Vagina (tissue), 2 donors: ENCODE results near the gene DNAH1. TPM values are rescaled to one million over a fixed set of nuclear protein-coding genes. Genes with fewer than 3 reads are reported as not detected.

ENCODE experiments used
- DNase-seq, 2 donors: peaks; one replicate each; pipeline ENCODE4 v3.0.0-alpha.2; 2017; ENCODE audit errors: extremely low spot score in 2 of 2
- H3K27ac ChIP-seq: fragments of 200-600 bp; sonication (generic); one replicate; pipeline ENCODE4 v1.5.1; 2019
- H3K27me3 ChIP-seq: fragments of 200-600 bp; sonication (generic); one replicate; pipeline ENCODE4 v1.5.1; 2019
- H3K36me3 ChIP-seq, 2 donors: fragments of 200-600 bp; sonication (generic); one replicate each; pipeline ENCODE4 v1.5.1; 2017 to 2019
- H3K4me1 ChIP-seq: fragments of 200-600 bp; sonication (generic); one replicate; pipeline ENCODE4 v1.5.1; 2019
- H3K4me3 ChIP-seq, 2 donors: fragments of 200-600 bp; sonication (generic); 1 replicate in 1 of 2; 2 replicates in 1 of 2; pipeline ENCODE4 v1.5.1; 2016 to 2019
- H3K9me3 ChIP-seq: fragments of 200-600 bp; sonication (generic); one replicate; pipeline ENCODE4 v1.5.1; 2019
- CTCF ChIP-seq, 3 experiments: fragments of 450-650 bp in 2 of 3; fragments of 200-600 bp in 1 of 3; sonication (generic) in 1 of 3; IDR thresholded peaks; one replicate each; pipeline ENCODE4 v1.5.1; 2017 to 2019; ENCODE audit warnings: antibody characterized with exemption in 3 of 3, mild to moderate bottlenecking in 2 of 3, moderate library complexity in 2 of 3
- POLR2A ChIP-seq, 2 donors: fragments of 450-650 bp; IDR thresholded peaks; one replicate each; pipeline ENCODE4 v1.6.1; 2017; ENCODE audit warnings: antibody characterized with exemption in 2 of 2, mild to moderate bottlenecking in 2 of 2, moderate library complexity in 2 of 2
- POLR2AphosphoS5 ChIP-seq, 2 donors: sonication (generic); formaldehyde crosslinking; IDR thresholded peaks; one replicate each; pipeline ENCODE4 v1.9.0; 2017; ENCODE audit warnings: antibody characterized with exemption in 2 of 2, mild to moderate bottlenecking in 2 of 2, low read depth in 1 of 2; ENCODE audit not compliant: insufficient read depth in 1 of 2
- intact Hi-C: fragments of 100-400 bp; cut with DNase I; formaldehyde crosslinking; loops from one replicate; pipeline ENCODE4 v1.15.1; 2023
- total RNA-seq: library from RNA; depleted of rRNA; stranded (reverse); fragments of >200 nt; gene quantifications from one replicate; pipeline ENCODE4 v1.2.3, GENCODE V29; 2016

The DNAH1 gene
- total RNA-seq, 1 donor from 2014 or later: 12.3 TPM

GRCh38 chr3:52299247-52299878 is 16.8 kb upstream of the DNAH1 start:
- Histone ChIP-seq H3K4me1 (no peaks in the 10 kb centered on the region), H3K36me3 (no peaks in the 10 kb centered on the region), H3K27me3 (no peaks in the 10 kb centered on the region), H3K9me3 (no peaks in the 10 kb centered on the region), H3K27ac (no peak overlapping the region), H3K4me3 (no peak overlapping the region)
- no peak for DNase-seq
- intact Hi-C loops: no loop called here
- TF ChIP-seq POLR2A (IDR thresholded peaks at IDR 0.05): no peak

- Histone ChIP-seq H3K36me3 (no peaks in the 10 kb centered on the region), H3K4me3 (no peak overlapping the region), H3K4me1 (no peaks in the 10 kb centered on the region), H3K27ac (no peak overlapping the region), H3K9me3 (no peaks in the 10 kb centered on the region), H3K27me3 (no peaks in the 10 kb centered on the region)
- no peak for TF ChIP-seq POLR2AphosphoS5 (IDR thresholded peaks at IDR 0.05; ENCODE audit: insufficient read depth in 1 of 2, low read depth in 1 of 2)
- DNase-seq: no peak
- intact Hi-C loops: no loop called here
Observed at GRCh38 chr3:52299879-52300611, 16.1 kb upstream of the DNAH1 start.

GRCh38 chr3:52302426-52303145 is 13.5 kb upstream of the DNAH1 start:
- no peak for DNase-seq
- Histone ChIP-seq H3K36me3 (no peaks in the 10 kb centered on the region), H3K27me3 (no peaks in the 10 kb centered on the region), H3K4me1 (no peaks in the 10 kb centered on the region), H3K9me3 (no peaks in the 10 kb centered on the region), H3K4me3 (no peak overlapping the region), H3K27ac (no peak overlapping the region)
- intact Hi-C loops: no loop called here
- TF ChIP-seq POLR2AphosphoS5 (IDR thresholded peaks at IDR 0.05; ENCODE audit: insufficient read depth in 1 of 2, low read depth in 1 of 2): no peak
- TF ChIP-seq POLR2A (IDR thresholded peaks at IDR 0.05): no peak
- TF ChIP-seq CTCF (IDR thresholded peaks at IDR 0.05): no peak

- TF ChIP-seq POLR2AphosphoS5 (IDR thresholded peaks at IDR 0.05; ENCODE audit: insufficient read depth in 1 of 2, low read depth in 1 of 2) (no peak), POLR2A (IDR thresholded peaks at IDR 0.05) (no peak), CTCF (IDR thresholded peaks at IDR 0.05) (no peak)
- no peak overlapping the region for H3K27ac ChIP-seq
- H3K9me3 ChIP-seq: no peaks in the 10 kb centered on the region
- H3K4me1 ChIP-seq: no peaks in the 10 kb centered on the region
- H3K36me3 ChIP-seq: no peaks in the 10 kb centered on the region
- no peaks in the 10 kb centered on the region for H3K27me3 ChIP-seq
- DNase-seq: no peak
- intact Hi-C loops: no loop called here
- no peak overlapping the region for H3K4me3 ChIP-seq
Observed at GRCh38 chr3:52303811-52304210, 12.3 kb upstream of the DNAH1 start.

DNA sequence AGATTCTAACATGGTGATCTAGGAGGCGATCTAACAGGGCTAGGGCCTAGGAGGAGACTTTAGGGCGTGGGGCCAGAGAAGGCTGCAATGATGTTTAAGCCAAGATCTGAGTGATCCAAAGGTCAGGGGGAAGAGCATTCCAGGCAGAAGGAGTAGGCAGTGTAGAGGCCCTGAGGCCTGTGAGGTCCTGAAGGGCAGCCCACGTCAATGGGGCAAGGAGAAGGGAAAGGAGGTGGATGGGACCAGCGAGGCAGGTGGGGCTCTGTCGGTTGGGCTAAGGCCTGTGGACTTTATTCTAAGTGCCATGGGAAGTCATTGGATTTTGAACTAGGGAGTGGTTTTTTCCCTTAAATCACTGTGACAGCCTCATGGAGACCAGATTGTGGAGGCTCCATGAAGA is 10.2 kb upstream of the DNAH1 start:
- no peaks in the 10 kb centered on the region for H3K4me1 ChIP-seq
- no peaks in the 10 kb centered on the region for H3K36me3 ChIP-seq
- no peaks in the 10 kb centered on the region for H3K9me3 ChIP-seq
- TF ChIP-seq POLR2A (IDR thresholded peaks at IDR 0.05) (no peak), CTCF (IDR thresholded peaks at IDR 0.05) (no peak), POLR2AphosphoS5 (IDR thresholded peaks at IDR 0.05; ENCODE audit: insufficient read depth in 1 of 2, low read depth in 1 of 2) (no peak)
- intact Hi-C loops: no loop called here
- H3K27ac ChIP-seq: no peak overlapping the region
- H3K4me3 ChIP-seq: no peak overlapping the region
- DNase-seq: no peak
- H3K27me3 ChIP-seq: no peaks in the 10 kb centered on the region
